NCI-H446 (cell line): ENCODE data around the gene OR3A3.

Source experiments
- DNase-seq, 2 experiments: peaks; one replicate each; lab custom pipeline; 2025; lab: John Stamatoyannopoulos, UW

OR3A3 gene

GRCh38 chr17:3472137-3472536, 61.0 kb downstream of the OR3A3 start:
- DNase-seq, result no peak
